ENCODE measurements around the gene IFITM10.

IFITM10 gene

DNA sequence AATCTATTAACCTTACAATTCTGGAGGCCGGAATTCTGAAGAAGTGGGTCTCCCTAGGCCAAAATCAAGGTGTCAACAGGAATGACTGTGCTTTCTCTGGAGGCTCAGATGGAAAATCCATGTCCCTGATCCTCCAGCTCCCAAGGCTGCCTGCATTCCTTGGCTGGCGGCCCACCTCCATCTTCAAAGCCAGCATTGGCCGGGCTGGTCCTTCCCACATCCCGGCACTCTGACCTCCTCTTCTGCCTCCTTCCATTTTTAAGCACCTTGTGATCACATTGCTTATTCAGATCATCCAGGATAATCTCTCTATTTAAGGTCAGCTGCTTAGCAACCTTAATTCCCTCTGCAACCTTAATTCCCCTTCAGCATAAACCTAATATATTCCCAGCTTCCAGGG, 36.1 kb upstream of the IFITM10 start:
- no peak for TF ChIP-seq CTCF (IDR thresholded peaks at IDR 0.05; ENCODE audit: insufficient read depth, low read depth, low read length, missing control alignments)
- H3K4me3 ChIP-seq (ENCODE audit: low read depth, low read length), result no peak overlapping the region
- DNase-seq (ENCODE audit: low read depth), result no peak

DNA sequence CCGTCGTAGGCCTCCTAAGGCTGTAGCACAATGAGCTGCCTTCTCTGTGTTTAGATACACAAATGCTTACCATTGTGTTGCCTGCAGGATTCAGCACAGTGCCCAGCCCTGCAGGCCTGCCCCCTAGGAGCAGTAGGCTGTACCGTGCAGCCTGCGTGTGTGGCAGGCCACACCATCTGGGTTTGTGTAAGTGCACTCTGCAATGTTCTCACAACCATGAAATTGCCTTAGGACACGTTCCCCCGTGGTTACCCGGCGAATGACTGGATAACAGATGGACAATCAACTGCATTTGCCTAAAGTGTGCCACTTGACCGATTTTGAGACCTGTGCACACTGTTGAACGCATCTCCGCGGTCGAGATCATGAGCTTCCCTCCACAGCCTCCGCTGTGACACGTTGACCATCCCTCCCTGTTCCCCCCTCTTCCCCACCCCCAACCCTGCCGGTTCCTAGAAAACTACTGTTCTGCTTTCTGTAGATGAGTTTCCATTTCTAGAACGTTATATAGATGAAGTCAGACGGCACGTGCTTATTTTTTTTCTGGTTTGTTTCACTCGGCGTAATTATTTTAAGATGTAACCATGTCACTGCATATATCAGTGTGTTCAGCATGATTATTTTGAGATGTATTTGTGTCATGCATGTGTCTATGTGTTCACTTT, 35.5 kb upstream of the IFITM10 start:
- DNase-seq (ENCODE audit: low read depth), result no peak
- no peak for TF ChIP-seq CTCF (IDR thresholded peaks at IDR 0.05; ENCODE audit: insufficient read depth, low read depth, low read length, missing control alignments)
- no peak overlapping the region for H3K4me3 ChIP-seq (ENCODE audit: low read depth, low read length)

GRCh38 chr11:1784761-1785650, 34.6 kb upstream of the IFITM10 start:
- no peak for DNase-seq (ENCODE audit: low read depth)
- H3K4me3 ChIP-seq (ENCODE audit: low read depth, low read length), result no peak overlapping the region
- TF ChIP-seq CTCF (IDR thresholded peaks at IDR 0.05; ENCODE audit: insufficient read depth, low read depth, low read length, missing control alignments), result no peak

- TF ChIP-seq CTCF (IDR thresholded peaks at IDR 0.05; ENCODE audit: insufficient read depth, low read depth, low read length, missing control alignments), result no peak
- DNase-seq (ENCODE audit: low read depth), result no peak
- H3K4me3 ChIP-seq (ENCODE audit: low read depth, low read length), result no peak overlapping the region
These were observed 33.5 kb upstream of the IFITM10 start for GRCh38 chr11:1783725-1784529.

- no peak for DNase-seq (ENCODE audit: low read depth)
- no peak overlapping the region for H3K4me3 ChIP-seq (ENCODE audit: low read depth, low read length)
- no peak for TF ChIP-seq CTCF (IDR thresholded peaks at IDR 0.05; ENCODE audit: insufficient read depth, low read depth, low read length, missing control alignments)
These were observed 32.7 kb upstream of the IFITM10 start for GRCh38 chr11:1782831-1783724.

GRCh38 chr11:1782031-1782590, 31.7 kb upstream of the IFITM10 start:
- TF ChIP-seq CTCF (IDR thresholded peaks at IDR 0.05; ENCODE audit: insufficient read depth, low read depth, low read length, missing control alignments), result no peak
- no peak for DNase-seq (ENCODE audit: low read depth)
- no peak overlapping the region for H3K4me3 ChIP-seq (ENCODE audit: low read depth, low read length)
